HepG2 (cell line): ENCODE results near the gene SKP2. TPM values are rescaled to one million over a fixed set of nuclear protein-coding genes. Genes with fewer than 3 reads are reported as not detected.

Experiments
- AKAP8 ChIP-seq: sonication (generic); formaldehyde crosslinking; IDR thresholded peaks from 2 replicates; pipeline ENCODE4 v1.5.1; 2020; ENCODE audit warnings: mild to moderate bottlenecking, missing genetic modification reagents
- EHMT2 ChIP-seq: fragments of 200-600 bp; sonication (generic); IDR thresholded peaks from 2 replicates; pipeline ENCODE4 v1.7.0; 2017; ENCODE audit warnings: antibody characterized with exemption, low read depth, low read length, borderline replicate concordance
- FOXO1 ChIP-seq: sonication (generic); formaldehyde crosslinking; IDR thresholded peaks from 2 replicates; pipeline ENCODE4 v1.4.0; 2020; ENCODE audit warnings: missing genetic modification reagents
- KDM2A ChIP-seq: sonication (generic); formaldehyde crosslinking; IDR thresholded peaks from 2 replicates; pipeline ENCODE4 v1.4.0; 2020; ENCODE audit warnings: low read depth, missing genetic modification reagents, borderline replicate concordance
- MXI1 ChIP-seq: IDR thresholded peaks from 3 replicates; pipeline ENCODE4 v1.6.1; 2012; ENCODE audit warnings: low read depth, low read length, inconsistent platforms, borderline replicate concordance
- PHB2 ChIP-seq: fragments of 450-650 bp; IDR thresholded peaks from 2 replicates; pipeline ENCODE4 v1.6.1; 2018; ENCODE audit not compliant: partially characterized antibody
- PHF5A ChIP-seq: IDR thresholded peaks from one replicate; pipeline ENCODE4 v1.6.1; 2018; ENCODE audit warnings: low read depth, missing genetic modification reagents; ENCODE audit not compliant: unreplicated experiment
- RBFOX2 ChIP-seq: fragments of 200-400 bp; formaldehyde crosslinking; IDR thresholded peaks from 2 replicates; pipeline ENCODE4 v1.6.1; 2017; ENCODE audit warnings: low read depth, mild to moderate bottlenecking, low read length
- SPEN ChIP-seq: sonication (generic); formaldehyde crosslinking; IDR thresholded peaks from 2 replicates; pipeline ENCODE4 v1.5.1; 2020; ENCODE audit warnings: low read depth, mild to moderate bottlenecking, missing genetic modification reagents
- THAP11 ChIP-seq: IDR thresholded peaks from 2 replicates; pipeline ENCODE4 v1.6.1; 2016; ENCODE audit warnings: missing biosample characterization, missing genetic modification reagents
- U2AF2 ChIP-seq: fragments of 200-400 bp; formaldehyde crosslinking; IDR thresholded peaks from 2 replicates; pipeline ENCODE4 v1.6.1; 2017; ENCODE audit warnings: low read depth, mild to moderate bottlenecking, low read length
- ZFP90 ChIP-seq: sonication (generic); formaldehyde crosslinking; IDR thresholded peaks from 2 replicates; pipeline ENCODE4 v1.8.0; 2022; ENCODE audit warnings: missing genetic modification reagents, mild to moderate bottlenecking, inconsistent platforms, borderline replicate concordance
- ZNF20 ChIP-seq: sonication (generic); formaldehyde crosslinking; IDR thresholded peaks from 2 replicates; pipeline ENCODE4 v1.4.0; 2020; ENCODE audit warnings: mild to moderate bottlenecking, moderate library complexity, missing genetic modification reagents
- ZNF235 ChIP-seq: sonication (generic); formaldehyde crosslinking; IDR thresholded peaks from 2 replicates; pipeline ENCODE4 v1.8.1; 2023; ENCODE audit warnings: mild to moderate bottlenecking, missing genetic modification reagents, borderline replicate concordance
- ZNF337 ChIP-seq: sonication (generic); formaldehyde crosslinking; IDR thresholded peaks from 2 replicates; pipeline ENCODE4 v1.5.1; 2020; ENCODE audit warnings: missing genetic modification reagents, low read depth, mild to moderate bottlenecking, borderline replicate concordance
- ZNF484 ChIP-seq: sonication (generic); formaldehyde crosslinking; IDR thresholded peaks from 2 replicates; pipeline ENCODE4 v1.5.1; 2020; ENCODE audit warnings: mild to moderate bottlenecking, low read depth, missing genetic modification reagents, borderline replicate concordance
- ZNF678 ChIP-seq: sonication (generic); formaldehyde crosslinking; IDR thresholded peaks from 2 replicates; pipeline ENCODE4 v1.4.0; 2020; ENCODE audit warnings: mild to moderate bottlenecking, missing genetic modification reagents
- ZNF761 ChIP-seq: sonication (generic); formaldehyde crosslinking; conservative IDR thresholded peaks from 2 replicates; pipeline ENCODE4 v1.4.0; 2020; ENCODE audit warnings: mild to moderate bottlenecking, missing genetic modification reagents
- ZNF792 ChIP-seq: IDR thresholded peaks from 2 replicates; pipeline ENCODE4 v1.6.1; 2016
- ZNF839 ChIP-seq: sonication (generic); formaldehyde crosslinking; IDR thresholded peaks from 2 replicates; pipeline ENCODE4 v1.4.0; 2020; ENCODE audit warnings: missing genetic modification reagents, mild to moderate bottlenecking, borderline replicate concordance
- ZNF850 ChIP-seq: sonication (generic); formaldehyde crosslinking; conservative IDR thresholded peaks from 2 replicates; pipeline ENCODE4 v1.9.0; 2021; ENCODE audit warnings: mild to moderate bottlenecking, missing genetic modification reagents
- ZSCAN25 ChIP-seq: sonication (generic); formaldehyde crosslinking; IDR thresholded peaks from 2 replicates; pipeline ENCODE4 v1.8.0; 2022; ENCODE audit warnings: mild to moderate bottlenecking, missing genetic modification reagents
- polyA plus RNA-seq, 8 experiments: library from polyadenylated mRNA; depleted of rRNA in 3 of 8; stranded (reverse) in 7 of 8; unstranded in 1 of 8; fragments of >200 nt; fragmentation: Illumina TruSeq in 4 of 8; extraction: Trizol in 4 of 8; gene quantifications; 2 replicates each; pipeline versions ENCODE4 v1.2.1 to v1.2.3, GENCODE V29; 2011 to 2016; ENCODE audit warnings: low read depth in 4 of 8, missing spikeins in 1 of 8, mixed read lengths in 1 of 8; ENCODE audit not compliant: insufficient read depth in 1 of 8
- total RNA-seq, 5 experiments: library from RNA; depleted of rRNA; stranded (reverse); fragments of >200 nt; fragmentation: Illumina TruSeq; extraction: Trizol; gene quantifications; 2 replicates each; pipeline ENCODE4 v1.2.3, GENCODE V29; 2016; ENCODE audit warnings: low read depth in 1 of 5
- TF ChIP-seq, protein P1 (sequence below): sonication (generic); formaldehyde crosslinking; IDR thresholded peaks from 2 replicates; pipeline ENCODE4 v1.9.0; 2021; ENCODE audit warnings: missing genetic modification reagents, borderline replicate concordance
- TF ChIP-seq, protein P2 (sequence below): sonication (generic); formaldehyde crosslinking; conservative IDR thresholded peaks from 2 replicates; pipeline ENCODE4 v1.4.0; 2020; ENCODE audit warnings: missing genetic modification reagents
- TF ChIP-seq, protein P3 (sequence below): sonication (generic); formaldehyde crosslinking; IDR thresholded peaks from 2 replicates; pipeline ENCODE4 v1.5.0; 2020; ENCODE audit warnings: missing genetic modification reagents

Gene SKP2
- total and polyA plus RNA-seq, 2 of the 13 experiments (the other 11 are each of a cell fraction or from before 2014, with no cell fraction given), result 29.6 to 84.1 TPM

DNA sequence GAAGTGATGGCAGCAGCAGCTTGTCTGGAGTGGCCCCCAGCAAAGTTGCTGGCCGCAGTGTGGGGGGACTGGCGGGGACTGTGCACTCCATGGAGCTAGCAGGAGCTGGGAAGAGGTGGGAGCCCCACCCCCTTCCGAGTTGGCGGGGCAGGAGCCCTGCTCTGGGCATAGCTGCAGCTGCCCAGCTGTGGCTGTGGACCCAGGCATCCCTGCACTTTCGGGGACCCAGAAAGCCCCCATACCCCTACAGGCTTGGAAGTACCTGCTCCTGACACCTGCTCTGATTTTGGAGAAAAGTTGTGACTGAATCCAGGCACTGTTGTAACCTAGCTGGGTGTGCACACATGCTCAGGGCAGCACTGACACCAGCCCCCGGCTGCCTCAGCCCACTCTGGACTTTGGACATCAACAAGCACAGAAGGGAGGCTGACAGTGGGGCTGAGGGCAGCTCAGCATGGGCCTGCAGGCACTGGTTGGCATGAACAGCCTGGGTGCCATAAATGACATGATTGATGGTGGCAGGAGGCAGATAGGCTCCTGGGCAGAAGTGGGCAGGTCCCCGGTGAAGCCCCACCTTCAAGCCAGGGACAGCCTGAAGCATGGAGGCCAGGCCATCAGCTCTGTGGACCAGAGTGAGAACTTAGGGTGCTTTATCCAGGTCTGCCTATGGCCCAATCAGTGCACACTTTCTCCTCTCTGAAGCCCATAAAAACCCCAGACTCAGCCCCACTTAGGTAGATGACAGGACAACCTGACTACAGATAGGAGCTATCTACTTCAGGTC is 12.8 kb upstream of the SKP2 start (continued):
- TF ChIP-seq, protein P1, sequence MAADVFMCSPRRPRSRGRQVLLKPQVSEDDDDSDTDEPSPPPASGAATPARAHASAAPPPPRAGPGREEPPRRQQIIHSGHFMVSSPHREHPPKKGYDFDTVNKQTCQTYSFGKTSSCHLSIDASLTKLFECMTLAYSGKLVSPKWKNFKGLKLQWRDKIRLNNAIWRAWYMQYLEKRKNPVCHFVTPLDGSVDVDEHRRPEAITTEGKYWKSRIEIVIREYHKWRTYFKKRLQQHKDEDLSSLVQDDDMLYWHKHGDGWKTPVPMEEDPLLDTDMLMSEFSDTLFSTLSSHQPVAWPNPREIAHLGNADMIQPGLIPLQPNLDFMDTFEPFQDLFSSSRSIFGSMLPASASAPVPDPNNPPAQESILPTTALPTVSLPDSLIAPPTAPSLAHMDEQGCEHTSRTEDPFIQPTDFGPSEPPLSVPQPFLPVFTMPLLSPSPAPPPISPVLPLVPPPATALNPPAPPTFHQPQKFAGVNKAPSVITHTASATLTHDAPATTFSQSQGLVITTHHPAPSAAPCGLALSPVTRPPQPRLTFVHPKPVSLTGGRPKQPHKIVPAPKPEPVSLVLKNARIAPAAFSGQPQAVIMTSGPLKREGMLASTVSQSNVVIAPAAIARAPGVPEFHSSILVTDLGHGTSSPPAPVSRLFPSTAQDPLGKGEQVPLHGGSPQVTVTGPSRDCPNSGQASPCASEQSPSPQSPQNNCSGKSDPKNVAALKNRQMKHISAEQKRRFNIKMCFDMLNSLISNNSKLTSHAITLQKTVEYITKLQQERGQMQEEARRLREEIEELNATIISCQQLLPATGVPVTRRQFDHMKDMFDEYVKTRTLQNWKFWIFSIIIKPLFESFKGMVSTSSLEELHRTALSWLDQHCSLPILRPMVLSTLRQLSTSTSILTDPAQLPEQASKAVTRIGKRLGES, result no peak
- TF ChIP-seq ZNF850 (CRISPR knock-in tag), result 0 out of 2 replicates have a peak, but pooled peaks have one; percentile 55
- TF ChIP-seq ZNF20 (CRISPR knock-in tag), result no peak
- TF ChIP-seq AKAP8 (CRISPR knock-in tag), result no peak
- no peak for TF ChIP-seq EHMT2
- no peak for TF ChIP-seq ZFP90 (CRISPR knock-in tag)
- TF ChIP-seq PHB2, result no peak
- no peak for TF ChIP-seq U2AF2
- TF ChIP-seq THAP11 (CRISPR knock-in tag), result peak; percentile 74
- TF ChIP-seq ZNF484 (CRISPR knock-in tag), result no peak
- TF ChIP-seq MXI1, result peak; percentile 84; the same call in 2 of the 3 replicates
- peak; percentile 60; the same call in 1 of the 2 replicates for TF ChIP-seq SPEN (CRISPR knock-in tag)
- no peak for TF ChIP-seq ZNF678 (CRISPR knock-in tag)
- TF ChIP-seq, protein P2, sequence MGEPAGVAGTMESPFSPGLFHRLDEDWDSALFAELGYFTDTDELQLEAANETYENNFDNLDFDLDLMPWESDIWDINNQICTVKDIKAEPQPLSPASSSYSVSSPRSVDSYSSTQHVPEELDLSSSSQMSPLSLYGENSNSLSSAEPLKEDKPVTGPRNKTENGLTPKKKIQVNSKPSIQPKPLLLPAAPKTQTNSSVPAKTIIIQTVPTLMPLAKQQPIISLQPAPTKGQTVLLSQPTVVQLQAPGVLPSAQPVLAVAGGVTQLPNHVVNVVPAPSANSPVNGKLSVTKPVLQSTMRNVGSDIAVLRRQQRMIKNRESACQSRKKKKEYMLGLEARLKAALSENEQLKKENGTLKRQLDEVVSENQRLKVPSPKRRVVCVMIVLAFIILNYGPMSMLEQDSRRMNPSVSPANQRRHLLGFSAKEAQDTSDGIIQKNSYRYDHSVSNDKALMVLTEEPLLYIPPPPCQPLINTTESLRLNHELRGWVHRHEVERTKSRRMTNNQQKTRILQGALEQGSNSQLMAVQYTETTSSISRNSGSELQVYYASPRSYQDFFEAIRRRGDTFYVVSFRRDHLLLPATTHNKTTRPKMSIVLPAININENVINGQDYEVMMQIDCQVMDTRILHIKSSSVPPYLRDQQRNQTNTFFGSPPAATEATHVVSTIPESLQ, result no peak
- TF ChIP-seq RBFOX2, result 0 out of 2 replicates have a peak, but pooled peaks have one; percentile 29
- no peak for TF ChIP-seq ZNF235 (CRISPR knock-in tag)
- no peak for TF ChIP-seq PHF5A
- peak; percentile 86 for TF ChIP-seq FOXO1 (CRISPR knock-in tag)
- 0 out of 2 replicates have a peak, but pooled peaks have one; percentile 58 for TF ChIP-seq ZNF839 (CRISPR knock-in tag)
- no peak for TF ChIP-seq ZNF337 (CRISPR knock-in tag)
- TF ChIP-seq ZSCAN25 (CRISPR knock-in tag), result peak; percentile 55; the same call in 1 of the 2 replicates
- peak; percentile 50; the same call in 1 of the 2 replicates for TF ChIP-seq ZNF792 (CRISPR knock-in tag)
- peak; percentile 68; the same call in 1 of the 2 replicates for TF ChIP-seq ZNF761
- peak; percentile 65; the same call in 1 of the 2 replicates for TF ChIP-seq KDM2A (CRISPR knock-in tag)
- TF ChIP-seq, protein P3, sequence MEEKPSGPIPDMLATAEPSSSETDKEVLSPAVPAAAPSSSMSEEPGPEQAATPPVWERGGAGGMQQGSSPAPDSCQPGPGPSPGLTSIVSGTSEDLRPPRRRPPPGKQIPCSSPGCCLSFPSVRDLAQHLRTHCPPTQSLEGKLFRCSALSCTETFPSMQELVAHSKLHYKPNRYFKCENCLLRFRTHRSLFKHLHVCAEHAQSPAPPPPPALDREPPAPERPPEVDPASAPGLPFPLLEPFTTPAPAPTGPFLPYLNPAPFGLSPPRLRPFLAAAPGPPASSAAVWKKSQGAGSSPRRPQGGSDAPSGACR (CRISPR knock-in tag), result no peak
